LNCaP clone FGC (cell line): ENCODE results near the gene ARMH3.
A peak's percentile ranks its signal among the peaks of the same experiment; 100 is the strongest.
"Not testable (repeated sequence)": the region's sequence is repeated elsewhere in the genome, so short reads cannot be mapped to it uniquely, and the experiment has no call there.

Source experiments
- DNase-seq: peaks from one replicate; pipeline ENCODE4 v3.0.0-alpha.2; 2011; ENCODE audit warnings: low read depth
- H3K4me3 ChIP-seq: 2 replicates; pipeline ENCODE4 v1.5.1; 2011; ENCODE audit warnings: mild to moderate bottlenecking, low read depth, low read length, control low read depth
- CTCF ChIP-seq: IDR thresholded peaks from 2 replicates; pipeline ENCODE4 v1.5.1; 2012; ENCODE audit warnings: mild to moderate bottlenecking; ENCODE audit not compliant: control insufficient read depth, insufficient read depth; ENCODE audit errors: extremely low read depth

ARMH3 gene

GRCh38 chr10:102017295-102017694 is 38.7 kb downstream of the ARMH3 start:
- DNase-seq: no peak
- no peak overlapping the region for H3K4me3 ChIP-seq
- TF ChIP-seq CTCF: no peak

- H3K4me3 ChIP-seq: no peak overlapping the region
- no peak for TF ChIP-seq CTCF
- no peak for DNase-seq
Observed at GRCh38 chr10:102016416-102016815, 39.6 kb downstream of the ARMH3 start.

DNA sequence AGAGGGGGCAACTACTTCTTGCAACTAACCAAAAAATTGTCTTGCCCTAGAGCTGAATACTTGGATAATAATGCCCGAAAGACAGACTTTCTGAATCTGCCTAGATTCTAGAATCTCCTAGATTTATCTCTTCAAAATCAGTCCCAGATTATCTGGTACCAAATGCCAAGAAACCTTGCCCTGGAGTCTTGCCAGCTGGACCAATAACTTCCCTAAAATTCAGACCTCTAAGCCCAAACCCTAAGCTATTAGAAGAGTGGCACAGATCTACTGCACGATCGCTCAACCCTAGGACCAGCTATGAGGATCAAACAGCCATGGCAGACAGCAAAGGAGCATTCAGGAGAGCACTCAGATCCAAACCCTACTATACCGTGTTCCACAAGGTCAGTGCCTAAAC is 45.0 kb downstream of the ARMH3 start:
- no peak overlapping the region for H3K4me3 ChIP-seq
- no peak for DNase-seq
- no peak for TF ChIP-seq CTCF

GRCh38 chr10:102009801-102010425 is 46.1 kb downstream of the ARMH3 start:
- peak; percentile 96 for TF ChIP-seq CTCF
- H3K4me3 ChIP-seq: no peak overlapping the region
- DNase-seq: peak; percentile 34

GRCh38 chr10:102007796-102008195 is 48.2 kb downstream of the ARMH3 start:
- no peak overlapping the region for H3K4me3 ChIP-seq
- no peak for TF ChIP-seq CTCF
- DNase-seq: no peak

DNA sequence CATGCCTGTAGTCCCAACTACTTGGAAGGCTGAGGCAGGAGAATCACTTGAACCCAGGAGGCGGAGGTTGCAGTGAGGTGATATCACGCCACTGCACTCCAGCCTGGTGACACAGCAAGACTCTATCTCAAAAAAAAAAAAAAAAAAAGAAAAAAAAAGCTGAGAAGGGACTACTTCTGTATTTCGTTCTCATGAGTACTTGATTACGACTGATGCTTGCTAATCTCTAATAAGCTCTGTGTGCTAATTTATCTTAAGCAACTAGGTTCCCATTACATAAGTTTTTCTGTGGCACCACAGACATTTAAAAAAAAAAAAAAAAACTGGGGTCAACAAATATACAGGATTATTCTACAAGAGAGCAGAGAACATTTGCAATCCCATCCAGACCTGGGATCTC is 48.9 kb downstream of the ARMH3 start:
- not testable (repeated sequence) for DNase-seq, H3K4me3 ChIP-seq

- no peak for DNase-seq
- TF ChIP-seq CTCF: no peak
- no peak overlapping the region for H3K4me3 ChIP-seq
Observed at GRCh38 chr10:102004376-102004775, 51.6 kb downstream of the ARMH3 start.
